GM12872 (cell line): ENCODE measurements around the gene ZNF579.
A peak's percentile ranks its signal among the peaks of the same experiment; 100 is the strongest.

Experiments
- CTCF ChIP-seq: IDR thresholded peaks from 3 replicates; pipeline ENCODE4 v1.5.1; 2011; ENCODE audit warnings: low read depth, mild to moderate bottlenecking, low read length, moderate library complexity; ENCODE audit not compliant: insufficient read depth

Gene ZNF579

GRCh38 chr19:55609326-55609725 is 28.7 kb upstream of the ZNF579 start:
- no peak for TF ChIP-seq CTCF

- TF ChIP-seq CTCF, result no peak
Observed at GRCh38 chr19:55606817-55607216, 26.2 kb upstream of the ZNF579 start.

DNA sequence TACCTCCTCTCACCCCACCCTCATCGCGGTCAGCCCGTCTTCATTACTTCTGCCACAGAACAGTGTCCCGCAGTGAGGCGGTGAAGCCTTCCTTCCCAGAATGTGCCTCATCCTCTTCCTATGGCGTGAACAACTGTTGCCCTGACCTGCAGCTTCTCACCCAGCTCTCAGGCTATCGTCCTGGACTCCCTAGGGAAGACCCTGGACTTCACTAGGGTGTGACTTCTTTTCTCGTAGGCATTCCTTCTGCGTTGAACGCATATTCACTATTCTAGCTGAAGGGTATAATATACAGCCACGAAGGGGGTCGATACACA is 25.8 kb upstream of the ZNF579 start:
- no peak for TF ChIP-seq CTCF

GRCh38 chr19:55605637-55606470 is 25.2 kb upstream of the ZNF579 start, which contains the start of gene ZNF865:
Gene ZNF865 (plus strand): TSS chr19:55605647. CDS start chr19:55613619, 7,972 bp downstream.
- peak; percentile 77 for TF ChIP-seq CTCF

DNA sequence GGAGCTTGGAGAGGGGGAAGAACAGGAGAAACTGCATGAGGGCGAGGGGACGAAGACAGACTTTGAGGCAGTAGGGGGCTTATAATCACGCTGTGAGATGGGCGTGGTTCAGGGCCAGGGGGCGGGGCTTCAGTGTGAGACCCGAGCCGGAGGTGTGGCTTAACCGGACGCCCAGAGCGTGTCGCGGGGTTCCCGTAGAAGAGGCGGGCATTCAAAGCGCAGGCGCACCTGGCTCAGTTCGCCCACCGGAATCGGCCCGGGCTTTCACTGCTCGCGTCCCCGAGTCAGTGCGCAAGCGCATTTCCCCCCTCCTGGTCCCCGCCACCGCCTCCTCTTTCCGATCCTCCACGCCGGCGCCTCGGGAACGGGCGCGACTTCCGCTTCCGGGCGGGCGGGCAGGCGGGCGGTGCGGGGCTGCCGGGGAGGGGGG is 24.6 kb upstream of the ZNF579 start:
- no peak for TF ChIP-seq CTCF

DNA sequence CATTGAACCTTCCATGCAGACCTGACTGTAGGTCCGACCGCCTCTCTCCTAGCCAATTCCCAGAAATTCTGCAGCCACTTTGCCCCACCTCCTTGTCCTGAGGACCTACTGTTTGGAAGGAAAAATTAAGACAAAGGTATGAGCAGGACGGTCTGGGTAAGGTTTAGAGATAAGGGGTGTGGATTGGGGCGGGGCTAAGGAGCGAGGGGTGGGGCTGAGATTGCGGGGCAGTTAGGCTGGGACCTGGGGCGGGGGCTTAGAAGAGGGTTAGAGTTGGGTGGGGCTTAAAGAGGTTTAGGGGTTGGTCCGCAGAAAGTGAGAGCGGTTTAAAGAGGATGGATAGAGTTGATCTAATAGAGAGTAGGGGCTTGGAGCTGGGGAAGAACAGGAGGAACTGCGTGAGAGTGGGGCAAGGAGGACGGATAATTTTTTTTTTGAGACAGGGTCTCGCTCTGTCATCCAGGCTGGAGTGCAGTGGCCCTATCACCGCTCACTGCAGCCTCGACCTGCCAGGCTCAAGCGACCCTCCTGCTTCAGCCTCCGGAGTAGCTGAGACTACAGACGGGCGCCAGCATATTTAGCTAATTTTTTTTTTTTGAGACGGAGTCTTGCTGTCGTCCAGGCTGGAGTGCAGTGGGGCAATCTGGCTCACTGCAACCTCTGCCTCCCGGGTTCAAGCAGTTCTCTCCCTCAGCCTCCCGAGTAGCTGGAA is 23.1 kb upstream of the ZNF579 start:
- no peak for TF ChIP-seq CTCF

DNA sequence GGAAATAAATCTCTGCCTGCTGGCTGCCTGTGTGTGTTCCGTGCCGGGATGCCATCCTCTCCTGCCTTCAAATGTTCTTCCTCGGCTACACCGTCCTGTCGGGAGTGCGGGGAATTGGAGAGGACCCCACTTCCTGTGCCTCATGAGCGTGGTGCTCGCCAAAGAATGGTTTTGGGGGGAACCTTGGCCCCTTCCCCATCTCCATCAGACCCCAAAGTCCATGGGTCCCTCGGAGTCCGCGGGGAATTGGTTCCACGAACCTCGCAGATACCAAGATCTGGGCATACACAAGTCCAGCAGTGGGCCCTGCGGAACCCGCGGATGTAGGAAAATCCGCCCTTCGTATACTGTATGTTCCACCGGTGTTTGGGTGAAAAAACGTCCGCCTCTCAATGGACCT is 22.5 kb upstream of the ZNF579 start:
- no peak for TF ChIP-seq CTCF
